HPDE6-E6E7 (cell line): ENCODE data around the gene PYGB.
"Not testable (repeated sequence)": the region's sequence is repeated elsewhere in the genome, so short reads cannot be mapped to it uniquely, and the experiment has no call there.

Experiments used
- DNase-seq: peaks from one replicate; pipeline ENCODE4 v3.0.0; 2011; ENCODE audit warnings: missing footprints; ENCODE audit errors: extremely low spot score

Gene PYGB

GRCh38 chr20:25296094-25297093, 48.5 kb downstream of the PYGB start:
- no peak for DNase-seq

GRCh38 chr20:25297141-25297905, 49.4 kb downstream of the PYGB start:
- no peak for DNase-seq

GRCh38 chr20:25299806-25300205, 51.9 kb downstream of the PYGB start:
- peak; percentile 49 for DNase-seq

GRCh38 chr20:25300496-25301170, 52.7 kb downstream of the PYGB start:
- no peak for DNase-seq

- no peak for DNase-seq
Measured at GRCh38 chr20:25301357-25301920, 53.6 kb downstream of the PYGB start.

- DNase-seq = no peak
Measured at GRCh38 chr20:25302596-25302995, 54.7 kb downstream of the PYGB start.

- no peak for DNase-seq
Measured at GRCh38 chr20:25303292-25304024, 55.6 kb downstream of the PYGB start.

- DNase-seq = no peak
Measured at GRCh38 chr20:25304025-25304549, 56.2 kb downstream of the PYGB start.

- no peak for DNase-seq
Measured at GRCh38 chr20:25306991-25307903, 59.4 kb downstream of the PYGB start.

- DNase-seq = no peak
Measured at GRCh38 chr20:25308083-25308491, 60.2 kb downstream of the PYGB start.

- no peak for DNase-seq
Measured at GRCh38 chr20:25308671-25309394, 60.9 kb downstream of the PYGB start.

- peak; percentile 89 for DNase-seq
Measured at GRCh38 chr20:25309395-25310267, 61.7 kb downstream of the PYGB start.

GRCh38 chr20:25310268-25310920, 62.5 kb downstream of the PYGB start:
- peak; percentile 97 for DNase-seq

- no peak for DNase-seq
Measured at GRCh38 chr20:25310921-25311728, 63.2 kb downstream of the PYGB start.

GRCh38 chr20:25312716-25313115, 64.8 kb downstream of the PYGB start:
- not testable (repeated sequence) for DNase-seq

GRCh38 chr20:25313593-25313992, 65.7 kb downstream of the PYGB start:
- DNase-seq = no peak
